NCI-H187 treated with DMSO at 0.1 percent for 48 hours (cell line): ENCODE results near the gene SHH.

ENCODE experiments used
- DNase-seq: peaks from one replicate; lab custom pipeline; 2025; lab: John Stamatoyannopoulos, UW

Gene SHH

GRCh38 chr7:155806096-155806871 lies 6.0 kb downstream of the SHH start:
- DNase-seq, result no peak

GRCh38 chr7:155805826-155806095 lies 6.5 kb downstream of the SHH start:
- DNase-seq, result no peak

GRCh38 chr7:155804897-155805825 lies 7.1 kb downstream of the SHH start:
- DNase-seq, result no peak

GRCh38 chr7:155804431-155804831 lies 7.8 kb downstream of the SHH start:
- DNase-seq, result no peak

- no peak for DNase-seq
Observed at GRCh38 chr7:155803418-155804376, 8.6 kb downstream of the SHH start.

- no peak for DNase-seq
Observed at GRCh38 chr7:155802906-155803417, 9.3 kb downstream of the SHH start.

GRCh38 chr7:155802291-155802690 lies 10.0 kb downstream of the SHH start:
- no peak for DNase-seq

- no peak for DNase-seq
Observed at GRCh38 chr7:155800741-155801267, 11.5 kb downstream of the SHH start.

GRCh38 chr7:155800301-155800700 lies 12.0 kb downstream of the SHH start:
- no peak for DNase-seq

- no peak for DNase-seq
Observed at GRCh38 chr7:155799514-155799913, 12.7 kb downstream of the SHH start.

- DNase-seq, result no peak
Observed at GRCh38 chr7:155798673-155799439, 13.4 kb downstream of the SHH start.

- DNase-seq, result no peak
Observed at GRCh38 chr7:155797262-155798250, 14.7 kb downstream of the SHH start.

GRCh38 chr7:155796381-155797261 lies 15.6 kb downstream of the SHH start:
- no peak for DNase-seq

GRCh38 chr7:155795951-155796350 lies 16.3 kb downstream of the SHH start:
- no peak for DNase-seq

GRCh38 chr7:155795401-155795800 lies 16.9 kb downstream of the SHH start:
- DNase-seq, result no peak

GRCh38 chr7:155794196-155794595 lies 18.1 kb downstream of the SHH start:
- no peak for DNase-seq

- DNase-seq, result no peak
Observed at GRCh38 chr7:155793720-155794119, 18.5 kb downstream of the SHH start.

- DNase-seq, result no peak
Observed at GRCh38 chr7:155792999-155793560, 19.2 kb downstream of the SHH start.
